Fibroblast of villous mesenchyme (primary cell): Measurements from ENCODE around the gene CCDC30. TPM values are rescaled to one million over a fixed set of nuclear protein-coding genes. Genes with fewer than 3 reads are reported as not detected.

ENCODE experiments used
- DNase-seq: peaks from one replicate; pipeline ENCODE4 v3.0.0-alpha.2; 2010; ENCODE audit warnings: low read depth
- H3K4me3 ChIP-seq: 2 replicates; pipeline ENCODE4 v1.5.1; 2011; ENCODE audit warnings: low read depth, mild to moderate bottlenecking, low read length
- CTCF ChIP-seq: IDR thresholded peaks from 2 replicates; pipeline ENCODE4 v1.5.1; 2012; ENCODE audit warnings: low read depth, mild to moderate bottlenecking, low read length; ENCODE audit not compliant: insufficient read depth
- total RNA-seq: library from RNA; depleted of rRNA; stranded (reverse); fragments of >200 nt; gene quantifications from 2 replicates; pipeline ENCODE4 v1.2.3, GENCODE V29; 2012

The CCDC30 gene
- total RNA-seq, 1 donor = 0.86 TPM

GRCh38 chr1:42450061-42450460 lies 13.0 kb upstream of the CCDC30 start:
- H3K4me3 ChIP-seq = no peak overlapping the region
- no peak for TF ChIP-seq CTCF

GRCh38 chr1:42453386-42453785 lies 9.7 kb upstream of the CCDC30 start:
- TF ChIP-seq CTCF = no peak
- DNase-seq = no peak

More at GRCh38 chr1:42450061-42450460, 13.0 kb upstream of the CCDC30 start:
- DNase-seq = no peak

GRCh38 chr1:42454403-42454802 lies 8.7 kb upstream of the CCDC30 start:
- DNase-seq = no peak
- TF ChIP-seq CTCF = no peak

More at GRCh38 chr1:42453386-42453785, 9.7 kb upstream of the CCDC30 start:
- H3K4me3 ChIP-seq = no peak overlapping the region

GRCh38 chr1:42456010-42456753 lies 6.9 kb upstream of the CCDC30 start, which contains the start of the genes PPCS and ZMYND12:
Gene PPCS (plus strand): TSS chr1:42456543. CDS start chr1:42456566, 23 bp downstream.
Gene ZMYND12 (minus strand): TSS chr1:42456022. CDS start chr1:42455997, 25 bp downstream.
- H3K4me3 ChIP-seq = peak within 1 kb of the TSS; percentile 85
- no peak for TF ChIP-seq CTCF
- peak; percentile 89 for DNase-seq

More at GRCh38 chr1:42454403-42454802, 8.7 kb upstream of the CCDC30 start:
- no peak overlapping the region for H3K4me3 ChIP-seq

- DNase-seq = peak; percentile 67
- peak overlapping the region; percentile 85 for H3K4me3 ChIP-seq
- no peak for TF ChIP-seq CTCF
Measured at GRCh38 chr1:42456754-42457089, 6.4 kb upstream of the CCDC30 start.

GRCh38 chr1:42461196-42461595 lies 1.9 kb upstream of the CCDC30 start:
- DNase-seq = no peak
- no peak for TF ChIP-seq CTCF

GRCh38 chr1:42463921-42464320 lies 835 bp downstream of the CCDC30 start:
- DNase-seq = no peak
- peak overlapping the region; percentile 79 for H3K4me3 ChIP-seq
- no peak for TF ChIP-seq CTCF

More at GRCh38 chr1:42461196-42461595, 1.9 kb upstream of the CCDC30 start:
- no peak overlapping the region for H3K4me3 ChIP-seq
